Ramos (cell line): Measurements from ENCODE around the gene WDR83.
"Not testable (repeated sequence)": the region's sequence is repeated elsewhere in the genome, so short reads cannot be mapped to it uniquely, and the experiment has no call there.

Source experiments
- in situ Hi-C: fragments of 300-500 bp; cut with MboI; formaldehyde crosslinking; loops from one replicate; pipeline ENCODE4 v1.14.3; 2022; ENCODE audit warnings: low sequenced_read_pairs; ENCODE audit not compliant: unreplicated experiment

The WDR83 gene

GRCh38 chr19:12711187-12711586 lies 44.6 kb downstream of the WDR83 start:
- in situ Hi-C loops, result no loop called here

- in situ Hi-C loops, result not testable (repeated sequence)
Observed at GRCh38 chr19:12712077-12712476, 45.5 kb downstream of the WDR83 start.

DNA sequence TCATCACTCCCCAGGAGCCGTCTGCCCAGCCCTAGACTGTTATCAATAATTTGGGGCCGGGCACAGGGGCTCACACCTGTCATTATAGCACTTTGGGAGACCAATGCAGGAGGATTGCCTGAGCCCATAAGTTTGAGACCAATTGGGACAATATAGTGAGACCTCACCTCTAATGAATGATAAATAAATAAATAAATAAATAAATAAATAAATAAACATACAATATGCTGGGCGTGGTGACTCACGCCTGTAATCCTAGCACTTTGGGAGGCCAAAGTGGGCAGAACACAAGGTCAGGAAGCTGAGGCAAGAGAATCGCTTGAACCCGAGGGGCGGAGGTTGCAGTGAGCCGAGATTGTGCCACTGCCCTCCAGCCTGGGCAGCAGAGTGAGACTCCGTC lies 46.7 kb downstream of the WDR83 start:
- in situ Hi-C loops, result not testable (repeated sequence)

DNA sequence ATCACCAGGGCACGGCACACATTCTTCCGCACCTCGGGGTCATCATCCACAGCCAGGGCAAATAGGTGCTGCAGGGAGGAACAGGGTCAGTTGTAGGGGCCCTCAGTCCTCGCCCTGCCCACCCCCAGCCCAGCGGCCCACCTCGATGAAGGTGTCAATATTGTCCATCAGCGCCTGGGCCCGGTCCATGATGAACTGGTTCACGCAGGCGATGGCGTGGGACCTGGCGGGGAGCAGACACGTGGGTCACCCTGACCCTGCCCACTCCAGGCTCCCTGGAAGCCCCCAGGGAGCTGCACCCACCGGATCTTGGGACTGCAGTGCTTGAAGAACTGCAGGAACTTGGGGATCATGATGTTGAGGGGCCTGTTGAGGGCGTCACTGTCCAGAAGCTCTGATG lies 48.5 kb downstream of the WDR83 start:
- in situ Hi-C loops, result no loop called here

DNA sequence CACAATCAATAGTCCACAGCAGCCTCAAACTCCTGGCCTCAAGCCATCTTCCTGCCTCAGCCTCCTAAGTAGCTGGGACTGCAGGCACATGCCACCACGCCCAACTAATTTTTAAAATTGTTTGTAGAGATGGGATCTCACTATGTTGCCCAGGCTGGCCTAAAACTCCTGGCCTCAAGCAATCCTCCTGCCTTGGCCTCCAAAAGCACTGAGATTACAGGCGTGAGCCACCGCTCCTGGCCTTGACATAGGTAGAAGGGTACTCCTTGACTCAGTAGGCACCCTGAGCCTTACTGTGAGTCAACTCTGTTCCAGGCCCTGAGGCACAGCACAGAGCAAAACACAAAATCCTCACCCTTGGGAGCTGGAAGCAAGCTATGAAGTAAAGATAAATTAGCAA lies 49.3 kb downstream of the WDR83 start:
- in situ Hi-C loops, result no loop called here

DNA sequence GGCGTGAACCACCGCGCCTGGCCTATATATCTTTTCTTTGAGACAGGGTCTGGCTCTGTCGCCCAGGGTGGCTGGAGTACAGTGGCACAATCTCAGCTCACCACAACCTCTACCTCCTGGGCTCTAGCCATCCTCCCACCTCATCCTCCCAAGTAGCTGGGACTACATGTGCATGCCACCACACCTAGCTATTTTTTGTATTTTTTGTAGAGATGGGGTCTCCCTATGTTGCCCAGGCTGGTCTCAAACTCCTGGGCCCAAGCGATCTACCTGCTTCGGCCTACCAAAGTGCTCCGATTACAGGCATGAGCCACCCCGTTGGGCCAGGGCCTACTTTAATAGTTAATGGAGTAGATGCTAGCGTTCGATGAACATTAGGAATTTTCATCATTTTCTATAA lies 53.7 kb downstream of the WDR83 start:
- in situ Hi-C loops, result no loop called here

GRCh38 chr19:12720851-12721655 lies 54.4 kb downstream of the WDR83 start:
- in situ Hi-C loops, result no loop called here

GRCh38 chr19:12721656-12722565 lies 55.3 kb downstream of the WDR83 start:
- in situ Hi-C loops, result no loop called here

DNA sequence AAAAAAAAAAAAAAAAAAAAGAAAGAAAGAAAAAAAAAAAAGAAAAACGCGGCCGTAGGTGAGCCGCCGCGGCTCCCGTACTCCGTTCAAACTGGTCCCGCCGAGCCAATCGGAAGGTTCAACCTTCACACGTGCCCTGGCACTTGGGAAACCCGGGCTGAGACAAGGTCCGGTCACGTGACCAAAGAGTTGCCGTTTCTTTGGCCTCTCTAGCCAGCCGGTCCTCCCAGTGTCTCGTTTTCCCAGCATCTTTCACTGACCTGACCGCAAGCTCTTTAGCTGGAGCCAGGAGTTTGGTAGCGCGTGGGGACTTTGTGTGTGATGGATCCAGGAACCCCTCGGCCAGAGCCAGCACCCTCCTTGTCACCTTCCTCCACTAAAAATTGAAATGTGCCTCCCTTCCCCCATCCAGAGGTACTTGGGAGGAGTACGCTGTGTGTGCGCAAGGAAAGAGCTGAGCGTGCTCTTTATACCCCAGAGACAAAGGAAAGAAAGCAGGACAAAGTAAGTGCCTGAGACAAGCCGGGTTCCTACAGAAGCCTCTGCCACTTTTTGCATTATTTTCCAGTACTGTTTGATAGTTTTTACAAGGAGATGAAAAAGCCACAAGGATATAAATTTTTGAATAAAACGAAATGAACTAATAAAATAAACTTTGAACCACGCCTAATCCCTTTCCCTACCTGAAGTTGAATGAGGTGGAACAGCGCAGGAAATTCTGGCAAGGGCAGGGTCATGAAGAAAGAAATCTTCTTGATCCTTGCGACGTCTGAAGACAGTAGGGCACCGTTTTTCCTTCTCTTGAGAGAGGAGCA lies 56.2 kb downstream of the WDR83 start:
- in situ Hi-C loops, result no loop called here

- in situ Hi-C loops, result no loop called here
Observed at GRCh38 chr19:12723381-12723640, 56.7 kb downstream of the WDR83 start.

DNA sequence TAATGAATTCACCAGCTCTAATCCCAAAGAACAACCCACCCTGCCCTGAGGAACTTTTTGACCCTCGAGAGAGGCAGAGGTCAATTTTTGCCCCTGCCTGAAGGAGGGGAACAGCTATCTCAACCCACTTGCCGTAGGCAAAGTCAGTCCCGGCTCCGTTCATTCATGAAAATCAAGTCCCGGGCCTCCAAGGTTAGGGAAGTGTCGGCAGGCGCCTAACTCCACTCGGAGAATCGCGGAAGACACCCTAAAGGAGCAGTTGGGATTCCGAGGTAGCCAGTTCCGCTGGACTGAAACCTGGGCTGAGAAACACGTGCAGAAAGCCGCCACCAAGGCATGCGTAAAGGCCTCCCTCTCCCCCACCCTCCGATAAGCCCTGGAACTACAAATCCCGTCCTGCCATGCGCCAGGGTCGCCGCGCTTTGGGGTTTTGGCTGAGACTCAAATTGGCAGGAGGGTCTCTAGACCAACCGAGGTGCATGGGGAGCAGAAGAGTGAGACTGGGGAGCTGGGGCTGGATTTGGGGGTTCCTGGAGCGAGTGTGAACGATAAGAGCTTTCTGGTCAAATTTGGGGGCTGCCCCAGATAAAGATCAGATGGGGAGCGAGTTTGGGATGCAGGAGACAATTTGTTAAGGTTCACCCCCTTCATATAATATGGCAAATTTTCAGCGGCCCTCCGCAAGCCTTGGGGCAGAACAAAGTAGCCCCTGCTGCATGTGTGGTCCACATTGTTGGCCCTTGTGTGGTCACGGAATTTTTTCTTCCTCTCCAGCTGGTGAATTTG lies 57.2 kb downstream of the WDR83 start, which contains the start of gene TNPO2:
Gene TNPO2 (minus strand): TSS at position 292 of the 786 bp plus-strand sequence. CDS start 2,955 bp downstream, outside the sequence.
- in situ Hi-C loops, result no loop called here
